K562 (cell line): ENCODE results near the gene NISCH.

Experiments used
- CTCF ChIP-seq, 3 experiments: IDR thresholded peaks in 2 of 3; conservative IDR thresholded peaks in 1 of 3; 2 replicates each; pipeline ENCODE4 v1.5.1; 2011 to 2012; ENCODE audit warnings: low read length in 3 of 3, mild to moderate bottlenecking in 3 of 3, control low read depth in 2 of 3, improper control_type of control experiment in 1 of 3, inconsistent platforms in 1 of 3, low read depth in 1 of 3, mixed read lengths in 1 of 3, moderate library complexity in 1 of 3; ENCODE audit not compliant: insufficient read depth in 2 of 3
- EP400 ChIP-seq: fragments of 450-650 bp; IDR thresholded peaks from 2 replicates; pipeline ENCODE4 v1.6.1; 2017; ENCODE audit warnings: antibody characterized with exemption, mild to moderate bottlenecking, moderate library complexity
- ETV5 ChIP-seq: sonication (generic); formaldehyde crosslinking; IDR thresholded peaks from 2 replicates; pipeline ENCODE4 v1.4.0; 2020; ENCODE audit warnings: low read depth, mild to moderate bottlenecking, missing genetic modification reagents
- GMEB1 ChIP-seq: fragments of 250-450 bp; sonication (Bioruptor Pico); IDR thresholded peaks from 2 replicates; pipeline ENCODE4 v1.4.0; 2020; ENCODE audit warnings: mild to moderate bottlenecking
- MXI1 ChIP-seq: IDR thresholded peaks from 2 replicates; pipeline ENCODE4 v1.6.1; 2011; ENCODE audit warnings: low read depth, mild to moderate bottlenecking, improper control_type of control experiment, low read length
- SMARCA4 ChIP-seq: fragments of 450-650 bp; IDR thresholded peaks from 2 replicates; pipeline ENCODE4 v1.6.1; 2016
- STAG1 ChIP-seq: sonication (generic); formaldehyde crosslinking; IDR thresholded peaks from 2 replicates; pipeline ENCODE4 v1.5.0; 2020; ENCODE audit warnings: missing genetic modification reagents, borderline replicate concordance
- ZNF76 ChIP-seq: fragments of 250-450 bp; sonication (Bioruptor Pico); IDR thresholded peaks from 2 replicates; pipeline ENCODE4 v1.4.0; 2020; ENCODE audit warnings: mild to moderate bottlenecking, moderate library complexity, borderline replicate concordance

GRCh38 chr3:52436500-52437149 is 18.8 kb upstream of the NISCH start:
- TF ChIP-seq SMARCA4 = no peak
- TF ChIP-seq ZNF76 = no peak
- TF ChIP-seq STAG1 = no peak
- TF ChIP-seq CTCF (IDR thresholded peaks at IDR 0.05 in 2 of 3, conservative IDR thresholded peaks at IDR 0.05 in 1 of 3; ENCODE audit: insufficient read depth in 2 of 3, low read depth in 1 of 3, low read length in 3 of 3) = no peak
- TF ChIP-seq GMEB1 (CRISPR knock-in tag) = no peak
- no peak for TF ChIP-seq MXI1
- no peak for TF ChIP-seq ETV5 (CRISPR knock-in tag)
- no peak for TF ChIP-seq EP400
